Gastrocnemius medialis (tissue), 4 donors: ENCODE data around the gene PLSCR1.

Source experiments
- CTCF ChIP-seq, 5 experiments: fragments of 450-650 bp in 3 of 5; fragments of 200-600 bp in 2 of 5; sonication (generic) in 2 of 5; IDR thresholded peaks in 4 of 5; conservative IDR thresholded peaks in 1 of 5; 1 replicate in 4 of 5; 2 replicates in 1 of 5; pipeline ENCODE4 v1.5.1; 2016 to 2019; ENCODE audit warnings: antibody characterized with exemption in 5 of 5, mild to moderate bottlenecking in 3 of 5, moderate library complexity in 3 of 5
- POLR2A ChIP-seq, 2 donors: fragments of 450-650 bp; IDR thresholded peaks; one replicate each; pipeline ENCODE4 v1.6.1; 2017; ENCODE audit warnings: antibody characterized with exemption in 2 of 2, mild to moderate bottlenecking in 2 of 2, moderate library complexity in 2 of 2

GRCh38 chr3:146502887-146503460 is 41.4 kb downstream of the PLSCR1 start:
- TF ChIP-seq POLR2A (IDR thresholded peaks at IDR 0.05) = no peak
- TF ChIP-seq CTCF (IDR thresholded peaks at IDR 0.05 in 4 of 5, conservative IDR thresholded peaks at IDR 0.05 in 1 of 5) = no peak
